ENCODE measurements around the gene BMPR1A. TPM values are rescaled to one million over a fixed set of nuclear protein-coding genes. Genes with fewer than 3 reads are reported as not detected.
A peak's percentile ranks its signal among the peaks of the same experiment; 100 is the strongest.

The BMPR1A gene
- total RNA-seq, 1 experiment from 2014 or later: 104 TPM

- ChIA-PET CTCF (no interaction called here), POLR2A (no interaction called here)
- H3K9me3 Mint-ChIP-seq: peaks cover 3% of the 10 kb centered on the region; the same call in 1 of the 2 replicates
- peaks cover 15% of the 10 kb centered on the region for H3K36me3 Mint-ChIP-seq
- no peaks in the 10 kb centered on the region for H3K27me3 Mint-ChIP-seq (ENCODE audit: low read depth)
- H3K4me1 Mint-ChIP-seq: peaks cover 82% of the 10 kb centered on the region
- no peak overlapping the region for H3K4me3 Mint-ChIP-seq
- no peak for ATAC-seq
- no peak overlapping the region for H3K27ac Mint-ChIP-seq
- TF ChIP-seq ATF1 (CRISPR knock-in tag; IDR thresholded peaks at IDR 0.05) (no peak), GRHL2 (CRISPR knock-in tag; IDR thresholded peaks at IDR 0.05; ENCODE audit: insufficient replicate concordance, severe bottlenecking) (no peak), IRF2 (CRISPR knock-in tag; IDR thresholded peaks at IDR 0.05; ENCODE audit: borderline replicate concordance, low read depth) (no peak), E2F1 (CRISPR knock-in tag; IDR thresholded peaks at IDR 0.05) (no peak)
- no peak for DNase-seq (ENCODE audit: low spot score)
Measured at GRCh38 chr10:86813982-86814381, 57.6 kb downstream of the BMPR1A start.

GRCh38 chr10:86815035-86815617 lies 58.7 kb downstream of the BMPR1A start:
- ChIA-PET POLR2A (no interaction called here), CTCF (no interaction called here)
- TF ChIP-seq TCF7 (CRISPR knock-in tag; IDR thresholded peaks at IDR 0.05; ENCODE audit: low read depth): no peak
- no peak for TF ChIP-seq CTCF (IDR thresholded peaks at IDR 0.05)
- DNase-seq (ENCODE audit: low spot score): no peak
- peak overlapping the region; percentile 80 for H3K27ac Mint-ChIP-seq
- ATAC-seq: no peak
- H3K9me3 Mint-ChIP-seq: peaks cover 3% of the 10 kb centered on the region; the same call in 1 of the 2 replicates
- H3K4me3 Mint-ChIP-seq: no peak overlapping the region
- H3K36me3 Mint-ChIP-seq: peaks cover 15% of the 10 kb centered on the region
- no peaks in the 10 kb centered on the region for H3K27me3 Mint-ChIP-seq (ENCODE audit: low read depth)
- peaks cover 83% of the 10 kb centered on the region for H3K4me1 Mint-ChIP-seq

GRCh38 chr10:86815640-86816039 lies 59.2 kb downstream of the BMPR1A start:
- POLR2A ChIA-PET: no interaction called here
- DNase-seq (ENCODE audit: low spot score): no peak
- Mint-ChIP-seq H3K36me3 (peaks cover 11% of the 10 kb centered on the region), H3K4me3 (no peak overlapping the region), H3K9me3 (peaks cover 3% of the 10 kb centered on the region; the same call in 1 of the 2 replicates), H3K27ac (peak overlapping the region; percentile 80), H3K27me3 (ENCODE audit: low read depth) (no peaks in the 10 kb centered on the region), H3K4me1 (peaks cover 83% of the 10 kb centered on the region)
- ATAC-seq: no peak
- CTCF ChIA-PET: no interaction called here
- TF ChIP-seq ZNF219 (CRISPR knock-in tag; IDR thresholded peaks at IDR 0.05; ENCODE audit: borderline replicate concordance): no peak
- TF ChIP-seq SP1 (CRISPR knock-in tag; conservative IDR thresholded peaks at IDR 0.05): no peak
- no peak for TF ChIP-seq GTF2I (CRISPR knock-in tag; conservative IDR thresholded peaks at IDR 0.05)
- TF ChIP-seq FOXJ3 (CRISPR knock-in tag; IDR thresholded peaks at IDR 0.05; ENCODE audit: borderline replicate concordance): no peak
- no peak for TF ChIP-seq ZNF425 (CRISPR knock-in tag; conservative IDR thresholded peaks at IDR 0.05)

- DNase-seq (ENCODE audit: low spot score): no peak
- no peaks in the 10 kb centered on the region for H3K27me3 Mint-ChIP-seq (ENCODE audit: low read depth)
- no peak for ATAC-seq
- H3K27ac Mint-ChIP-seq: peak overlapping the region; percentile 4
- no peak overlapping the region for H3K4me3 Mint-ChIP-seq
- ChIA-PET CTCF (interaction anchor here (0.8 kb wide), 1 partner anchor 124 kb away, joined by 3 read pairs; no protein-coding TSS in a partner anchor), POLR2A (no interaction called here)
- H3K4me1 Mint-ChIP-seq: peaks cover 86% of the 10 kb centered on the region
- H3K36me3 Mint-ChIP-seq: peaks cover 5% of the 10 kb centered on the region
- no peaks in the 10 kb centered on the region for H3K9me3 Mint-ChIP-seq
- no peak for TF ChIP-seq ZNF671 (CRISPR knock-in tag; IDR thresholded peaks at IDR 0.05)
- no peak for TF ChIP-seq CDX4 (CRISPR knock-in tag; IDR thresholded peaks at IDR 0.05; ENCODE audit: borderline replicate concordance)
- no peak for TF ChIP-seq ELF4 (CRISPR knock-in tag; IDR thresholded peaks at IDR 0.05; ENCODE audit: low read depth)
- no peak for TF ChIP-seq TEAD1 (CRISPR knock-in tag; IDR thresholded peaks at IDR 0.05)
- no peak for TF ChIP-seq ZNF532 (CRISPR knock-in tag; IDR thresholded peaks at IDR 0.05; ENCODE audit: borderline replicate concordance)
- no peak for TF ChIP-seq TEAD4 (CRISPR knock-in tag; IDR thresholded peaks at IDR 0.05)
- TF ChIP-seq USF1 (CRISPR knock-in tag; IDR thresholded peaks at IDR 0.05): no peak
- no peak for TF ChIP-seq FOXK1 (CRISPR knock-in tag; IDR thresholded peaks at IDR 0.05)
Measured at GRCh38 chr10:86817246-86817645, 60.8 kb downstream of the BMPR1A start.
